H9 (cell line): ENCODE data around the gene BZW1. TPM values are rescaled to one million over a fixed set of nuclear protein-coding genes. Genes with fewer than 3 reads are reported as not detected.

ENCODE experiments used
- DNase-seq: peaks from one replicate; pipeline ENCODE4 v3.0.0-alpha.2; 2017
- H2AFZ ChIP-seq: one replicate; pipeline ENCODE4 v1.6.1; 2013; ENCODE audit warnings: mild to moderate bottlenecking, low read length, control low read depth, moderate library complexity
- H2AK5ac ChIP-seq: 2 replicates; pipeline ENCODE4 v1.6.1; 2013; ENCODE audit warnings: low read length, control low read depth, mixed read lengths; ENCODE audit not compliant: insufficient read length
- H2BK120ac ChIP-seq: one replicate; pipeline ENCODE4 v1.6.1; 2013; ENCODE audit warnings: low read depth, mild to moderate bottlenecking, low read length, control low read depth, inconsistent platforms; ENCODE audit not compliant: poor library complexity, severe bottlenecking
- H2BK12ac ChIP-seq: 2 replicates; pipeline ENCODE4 v1.6.1; 2013; ENCODE audit warnings: low read length, control low read depth, mixed read lengths, low read depth; ENCODE audit not compliant: insufficient read length
- H2BK15ac ChIP-seq: 2 replicates; pipeline ENCODE4 v1.6.1; 2013; ENCODE audit warnings: low read depth, low read length, control low read depth
- H2BK20ac ChIP-seq: one replicate; pipeline ENCODE4 v1.6.1; 2013; ENCODE audit warnings: low read depth, mild to moderate bottlenecking, low read length, control low read depth, inconsistent platforms; ENCODE audit not compliant: poor library complexity, severe bottlenecking
- H2BK5ac ChIP-seq: 2 replicates; pipeline ENCODE4 v1.6.1; 2013; ENCODE audit warnings: low read length, control low read depth, mixed read lengths; ENCODE audit not compliant: insufficient read length
- H3K14ac ChIP-seq: 2 replicates; pipeline ENCODE4 v1.6.1; 2013; ENCODE audit warnings: low read length, control low read depth; ENCODE audit not compliant: insufficient read depth
- H3K18ac ChIP-seq: 2 replicates; pipeline ENCODE4 v1.6.1; 2013; ENCODE audit warnings: low read depth, mild to moderate bottlenecking, mixed read lengths, low read length, control low read depth; ENCODE audit not compliant: insufficient read length
- H3K23ac ChIP-seq: 2 replicates; pipeline ENCODE4 v1.6.1; 2013; ENCODE audit warnings: low read length, control low read depth, mixed read lengths, low read depth; ENCODE audit not compliant: insufficient read length
- H3K23me2 ChIP-seq: 2 replicates; pipeline ENCODE4 v1.6.1; 2013; ENCODE audit warnings: low read depth, mild to moderate bottlenecking, mixed read lengths, low read length, control low read depth; ENCODE audit not compliant: insufficient read length, poor library complexity, severe bottlenecking
- H3K27ac ChIP-seq: 2 replicates; pipeline ENCODE4 v1.5.1; 2013; ENCODE audit warnings: low read length, control low read depth, mixed read lengths, low read depth; ENCODE audit not compliant: insufficient read length
- H3K27me3 ChIP-seq: 2 replicates; pipeline ENCODE4 v1.6.1; 2013; ENCODE audit warnings: low read length, control low read depth, inconsistent platforms; ENCODE audit not compliant: insufficient read depth
- H3K4ac ChIP-seq: 2 replicates; pipeline ENCODE4 v1.6.1; 2013; ENCODE audit warnings: low read depth, mild to moderate bottlenecking, control low read depth, inconsistent platforms, low read length, moderate library complexity
- H3K4me1 ChIP-seq: 2 replicates; pipeline ENCODE4 v1.6.1; 2013; ENCODE audit warnings: low read length, control low read depth, inconsistent platforms; ENCODE audit not compliant: insufficient read depth
- H3K4me2 ChIP-seq: 2 replicates; pipeline ENCODE4 v1.6.1; 2013; ENCODE audit warnings: low read length, control low read depth, mixed read lengths; ENCODE audit not compliant: insufficient read length, insufficient read depth
- H3K56ac ChIP-seq: 2 replicates; pipeline ENCODE4 v1.6.1; 2013; ENCODE audit warnings: low read depth, mild to moderate bottlenecking, mixed read lengths, low read length, control low read depth; ENCODE audit not compliant: insufficient read length
- H3K79me1 ChIP-seq: 2 replicates; pipeline ENCODE4 v1.6.1; 2013; ENCODE audit warnings: low read depth, mild to moderate bottlenecking, moderate library complexity, low read length, control low read depth, inconsistent platforms; ENCODE audit not compliant: insufficient read depth, poor library complexity, severe bottlenecking
- H3K79me2 ChIP-seq: 2 replicates; pipeline ENCODE4 v1.6.1; 2013; ENCODE audit warnings: low read length, control low read depth, inconsistent platforms; ENCODE audit not compliant: insufficient read depth
- H3K9ac ChIP-seq: 2 replicates; pipeline ENCODE4 v1.6.1; 2013; ENCODE audit warnings: low read length, control low read depth, mixed read lengths; ENCODE audit not compliant: insufficient read length; ENCODE audit errors: extremely low read depth
- H3K9me3 ChIP-seq: one replicate; pipeline ENCODE4 v1.6.1; 2013; ENCODE audit warnings: low read depth, low read length, inconsistent platforms; ENCODE audit not compliant: control insufficient read depth
- H3T11ph ChIP-seq: one replicate; pipeline ENCODE4 v1.6.1; 2013; ENCODE audit warnings: mild to moderate bottlenecking, low read length, control low read depth, inconsistent platforms
- H4K20me1 ChIP-seq: one replicate; pipeline ENCODE4 v1.6.1; 2013; ENCODE audit not compliant: control insufficient read depth, insufficient read length, insufficient read depth
- H4K5ac ChIP-seq: 2 replicates; pipeline ENCODE4 v1.6.1; 2013; ENCODE audit warnings: low read depth, mild to moderate bottlenecking, mixed read lengths, low read length, control low read depth; ENCODE audit not compliant: insufficient read length
- H4K8ac ChIP-seq: replicated peaks from 2 replicates; pipeline ENCODE4 v1.6.1; 2013; ENCODE audit warnings: low read length, control low read depth, mixed read lengths, low read depth; ENCODE audit not compliant: insufficient read length
- H4K91ac ChIP-seq: 2 replicates; pipeline ENCODE4 v1.6.1; 2013; ENCODE audit warnings: low read depth, mild to moderate bottlenecking, moderate library complexity, mixed read lengths, low read length, control low read depth; ENCODE audit not compliant: insufficient read length
- H3K27ac Mint-ChIP-seq, 3 experiments: 2 replicates in 2 of 3; 3 replicates in 1 of 3; pipeline ENCODE4 v1.8.0; 2020 to 2021; ENCODE audit warnings: mixed read lengths in 3 of 3, mild to moderate bottlenecking in 1 of 3, moderate library complexity in 1 of 3
- H3K27me3 Mint-ChIP-seq: 2 replicates; pipeline ENCODE4 v1.8.0; 2021; ENCODE audit warnings: low read depth, mild to moderate bottlenecking, moderate library complexity, mixed read lengths
- H3K36me3 Mint-ChIP-seq, 3 experiments: 2 replicates in 2 of 3; 3 replicates in 1 of 3; pipeline ENCODE4 v1.8.0; 2020 to 2021; ENCODE audit warnings: low read depth in 3 of 3, mixed read lengths in 3 of 3; ENCODE audit not compliant: insufficient read depth in 1 of 3
- H3K4me1 Mint-ChIP-seq, 2 experiments: 2 replicates each; pipeline ENCODE4 v1.8.0; 2020; ENCODE audit warnings: mixed read lengths in 2 of 2
- H3K4me3 Mint-ChIP-seq, 2 experiments: 2 replicates in 1 of 2; 3 replicates in 1 of 2; pipeline ENCODE4 v1.8.0; 2020 to 2021; ENCODE audit warnings: mild to moderate bottlenecking in 2 of 2, mixed read lengths in 2 of 2, moderate library complexity in 1 of 2
- H3K9me3 Mint-ChIP-seq, 2 experiments: 2 replicates in 1 of 2; 3 replicates in 1 of 2; pipeline ENCODE4 v1.8.0; 2020; ENCODE audit warnings: mild to moderate bottlenecking in 2 of 2, mixed read lengths in 2 of 2, moderate library complexity in 1 of 2
- CTCF ChIP-seq: fragments of 200-600 bp; sonication (generic); conservative IDR thresholded peaks from 3 replicates; pipeline ENCODE4 v1.8.0; 2021; ENCODE audit warnings: antibody characterized with exemption, mild to moderate bottlenecking
- WGBS: extraction: QIAGEN DNeasy Blood & Tissue Kit; methylation state at CpG from one replicate; pipeline ENCODE4 v1.1.7; 2013; ENCODE audit warnings: missing lambda C conversion rate, low lambda C conversion rate, mixed read lengths; ENCODE audit not compliant: insufficient read length; ENCODE audit errors: extremely low coverage; 5-methylcytosine and 5-hydroxymethylcytosine counted together
- total RNA-seq: library from RNA; stranded (reverse); gene quantifications from 2 replicates; pipeline ENCODE4 v1.2.1, GENCODE V29; 2021

BZW1 gene
- total RNA-seq, 1 experiment from 2014 or later = 370 TPM

GRCh38 chr2:200847939-200848338, 36.2 kb downstream of the BZW1 start:
- no peak overlapping the region for H4K91ac ChIP-seq
- no peaks in the 10 kb centered on the region for H3K79me1 ChIP-seq
- H2BK20ac ChIP-seq = no peak overlapping the region
- no peaks in the 10 kb centered on the region for H3K23me2 ChIP-seq
- no peak overlapping the region for H3K27ac Mint-ChIP-seq
- peaks cover 11 to 27% (median 17%) of the 10 kb centered on the region in 3 experiments; a peak in 5 of 7 replicates for H3K36me3 Mint-ChIP-seq
- H2BK120ac ChIP-seq = no peak overlapping the region
- no peaks in the 10 kb centered on the region for H3K79me2 ChIP-seq
- H3K9ac ChIP-seq = no peak overlapping the region
- H3K4me1 Mint-ChIP-seq = no peaks in the 10 kb centered on the region
- no peak overlapping the region for H3K4ac ChIP-seq
- no peak overlapping the region for H4K8ac ChIP-seq
- H2AK5ac ChIP-seq = no peak overlapping the region
- no peak overlapping the region for H2BK12ac ChIP-seq
- no peak overlapping the region for H4K5ac ChIP-seq
- no peak overlapping the region for H2AFZ ChIP-seq
- no peak overlapping the region for H3K14ac ChIP-seq
- no peaks in the 10 kb centered on the region for H3K9me3 ChIP-seq
- H3T11ph ChIP-seq = no peak overlapping the region
- 100% methylated on average over 1 of the region's 4 CpGs for WGBS
- H4K20me1 ChIP-seq = no peaks in the 10 kb centered on the region
- H3K27me3 Mint-ChIP-seq = no peaks in the 10 kb centered on the region; the same call in 1 of the 2 replicates
- no peak overlapping the region for H3K23ac ChIP-seq
- no peak overlapping the region for H3K18ac ChIP-seq
- H3K27ac ChIP-seq = no peak overlapping the region
- H3K27me3 ChIP-seq = no peaks in the 10 kb centered on the region
- H3K56ac ChIP-seq = no peak overlapping the region
- no peaks in the 10 kb centered on the region for H3K4me1 ChIP-seq
- H3K4me3 Mint-ChIP-seq = no peak overlapping the region
- H2BK15ac ChIP-seq = no peak overlapping the region
- no peak overlapping the region for H3K4me2 ChIP-seq
- TF ChIP-seq CTCF = no peak
- no peak overlapping the region for H2BK5ac ChIP-seq
- H3K9me3 Mint-ChIP-seq = no peaks in the 10 kb centered on the region
- DNase-seq = no peak
